ENCODE results near the gene OR5K2.

The OR5K2 gene

DNA sequence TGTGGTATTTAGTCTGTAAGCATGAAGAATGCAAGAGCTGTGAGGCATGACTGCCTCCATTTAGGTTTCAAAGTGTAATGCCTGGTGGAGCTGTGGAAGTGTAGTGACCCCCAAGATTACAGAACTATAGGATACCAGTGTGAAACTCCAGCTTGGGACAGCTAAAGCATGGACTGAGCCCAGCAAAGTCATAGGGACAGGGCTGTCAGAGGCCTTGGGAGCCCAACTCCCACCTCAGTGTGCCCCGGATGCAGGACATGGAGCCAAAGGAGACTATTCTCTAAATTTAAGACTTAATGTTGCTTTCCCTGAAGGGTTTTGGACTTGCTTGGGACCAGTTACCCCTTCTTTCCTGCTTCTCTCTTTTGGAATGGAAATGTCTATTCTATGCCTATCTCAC lies 45.1 kb downstream of the OR5K2 start:
- Histone ChIP-seq H3K4me1 (ENCODE audit: control insufficient read depth, insufficient read depth, low read length) (no peaks in the 10 kb centered on the region), H3K36me3 (ENCODE audit: control insufficient read depth, insufficient read depth, low read length) (no peaks in the 10 kb centered on the region), H3K9me3 (ENCODE audit: control insufficient read depth, low read length) (no peaks in the 10 kb centered on the region), H3K9ac (ENCODE audit: low read length) (no peak overlapping the region), H3K4me3 (ENCODE audit: low read length) (no peak overlapping the region), H3K27me3 (ENCODE audit: control insufficient read depth, insufficient read depth, low read length) (no peaks in the 10 kb centered on the region)

- no peaks in the 10 kb centered on the region for H3K4me1 ChIP-seq (ENCODE audit: control insufficient read depth, insufficient read depth, low read length)
- H3K9me3 ChIP-seq (ENCODE audit: control insufficient read depth, low read length): no peaks in the 10 kb centered on the region
- no peak overlapping the region for H3K4me3 ChIP-seq (ENCODE audit: low read length)
- H3K27me3 ChIP-seq (ENCODE audit: control insufficient read depth, insufficient read depth, low read length): peaks cover 3% of the 10 kb centered on the region
- no peak overlapping the region for H3K9ac ChIP-seq (ENCODE audit: low read length)
- H3K36me3 ChIP-seq (ENCODE audit: control insufficient read depth, insufficient read depth, low read length): no peaks in the 10 kb centered on the region
Observed at GRCh38 chr3:98545940-98546339, 48.5 kb downstream of the OR5K2 start.

Data from mucosa of stomach (tissue), 1 donor.